HG02623 (cell line): ENCODE results near the gene ZFAND3.

Experiments used
- ATAC-seq: cut with Tn5 transposase; IDR thresholded peaks from one replicate; pipeline ENCODE4 v1.9.1; 2021; ENCODE audit warnings: moderate library complexity; ENCODE audit not compliant: unreplicated experiment

ZFAND3 gene

DNA sequence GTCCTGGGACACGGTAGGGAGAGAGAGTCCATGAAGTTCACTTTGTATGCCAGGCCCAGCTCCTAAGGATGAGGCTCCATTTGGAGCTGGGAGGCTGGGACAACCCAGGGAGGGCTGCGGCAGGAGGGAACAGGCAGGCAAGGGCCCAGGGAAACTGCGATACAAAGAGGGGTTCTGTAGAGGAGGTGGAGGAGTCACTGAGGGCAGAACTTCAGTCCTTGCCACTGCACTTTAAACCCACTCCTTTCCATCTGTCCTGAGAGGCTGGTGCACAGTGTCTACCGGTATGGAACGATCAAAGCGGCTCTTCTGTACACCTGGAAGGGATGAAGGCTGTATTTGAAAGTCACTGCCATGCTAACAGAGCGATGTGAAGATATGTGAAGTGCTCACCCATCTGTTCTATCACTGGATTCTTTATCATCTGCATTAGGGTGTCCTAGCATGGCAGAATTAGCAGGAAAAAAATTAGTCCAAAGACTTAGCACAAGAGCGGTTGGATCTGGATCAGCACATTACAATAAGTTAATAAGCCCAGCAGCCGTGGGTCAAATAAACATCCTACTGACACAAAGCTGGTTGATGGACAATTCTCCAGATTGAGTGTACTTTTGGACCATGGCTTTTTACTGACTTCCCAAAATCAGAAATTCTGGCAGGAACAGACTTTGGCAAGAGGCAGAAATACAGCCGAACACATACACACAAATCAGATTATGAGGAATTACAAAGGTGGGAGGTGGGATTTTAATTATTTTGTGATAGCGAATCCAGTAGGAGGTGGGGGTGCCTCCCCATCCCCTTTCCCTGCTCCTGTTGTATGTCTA is 20.9 kb upstream of the ZFAND3 start:
- no peak for ATAC-seq

GRCh38 chr6:37799263-37799644 is 20.3 kb upstream of the ZFAND3 start:
- ATAC-seq: no peak

DNA sequence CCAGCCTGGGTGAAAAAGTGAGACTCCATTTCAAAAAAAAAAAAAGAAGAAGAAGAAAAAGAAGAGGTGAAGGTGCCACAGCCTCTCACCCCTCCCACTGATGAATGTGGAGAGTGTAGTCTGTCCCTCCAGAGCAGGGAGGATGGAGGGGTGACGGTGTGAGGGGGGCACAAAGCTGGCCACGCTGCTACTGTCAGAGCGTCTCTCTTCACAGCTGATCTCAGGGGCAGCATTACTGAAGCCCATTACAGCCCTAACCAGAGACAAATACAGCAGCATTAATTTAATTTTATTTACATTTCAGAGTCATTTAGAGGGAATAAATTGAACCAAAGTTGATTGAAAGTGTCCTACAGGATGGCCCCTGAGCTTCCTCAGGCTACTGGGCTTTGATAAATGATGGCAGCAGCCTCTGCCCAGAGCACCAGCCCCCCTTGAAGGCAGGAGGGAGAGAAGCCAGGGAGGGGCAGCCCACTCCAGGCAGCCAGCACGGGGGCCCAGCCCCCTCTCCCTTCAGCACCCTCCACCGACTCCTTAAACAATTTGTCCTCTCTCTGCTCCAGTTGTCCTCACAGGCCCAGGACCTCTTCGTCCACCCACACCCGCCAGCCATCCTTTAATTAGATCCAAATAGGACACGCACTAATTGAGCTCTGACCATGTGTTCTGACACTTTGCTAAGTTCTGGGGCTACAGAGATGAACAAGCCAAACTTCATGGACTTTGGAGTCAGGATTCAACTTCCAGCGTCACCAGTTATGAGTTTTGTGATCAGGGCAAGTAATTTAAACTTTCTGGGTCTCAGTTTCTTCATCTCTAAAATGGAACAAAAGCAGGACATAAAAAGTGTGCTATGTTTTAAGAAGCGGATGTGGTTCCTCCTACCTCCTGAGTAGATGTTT is 18.6 kb upstream of the ZFAND3 start:
- no peak for ATAC-seq

- ATAC-seq: no peak
These were observed 18.0 kb upstream of the ZFAND3 start for GRCh38 chr6:37801605-37801940.

- ATAC-seq: no peak
These were observed 16.7 kb upstream of the ZFAND3 start for GRCh38 chr6:37802810-37803209.

GRCh38 chr6:37804586-37804985 is 14.9 kb upstream of the ZFAND3 start:
- no peak for ATAC-seq

DNA sequence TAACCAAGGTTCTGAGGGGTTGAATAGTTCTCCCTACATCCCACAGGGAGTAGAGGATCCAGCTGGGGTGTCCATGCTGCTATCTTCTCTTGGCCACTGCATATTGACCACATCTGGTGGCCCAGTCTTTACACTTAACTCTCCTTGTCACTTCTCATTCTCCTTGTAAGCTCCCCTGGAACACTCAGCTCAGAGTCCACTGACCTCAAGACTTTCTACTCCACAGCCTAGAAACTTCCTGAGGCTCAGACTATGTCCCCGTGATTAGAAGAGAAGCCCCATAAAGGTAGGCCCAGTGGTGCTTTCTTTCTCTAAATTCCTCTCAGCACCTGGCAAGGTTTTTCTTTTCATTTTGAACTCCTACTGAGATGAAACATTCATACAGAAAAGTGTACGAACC is 13.3 kb upstream of the ZFAND3 start:
- no peak for ATAC-seq

GRCh38 chr6:37807656-37808055 is 11.9 kb upstream of the ZFAND3 start:
- ATAC-seq: no peak

- no peak for ATAC-seq
These were observed 10.4 kb upstream of the ZFAND3 start for GRCh38 chr6:37809197-37809543.

DNA sequence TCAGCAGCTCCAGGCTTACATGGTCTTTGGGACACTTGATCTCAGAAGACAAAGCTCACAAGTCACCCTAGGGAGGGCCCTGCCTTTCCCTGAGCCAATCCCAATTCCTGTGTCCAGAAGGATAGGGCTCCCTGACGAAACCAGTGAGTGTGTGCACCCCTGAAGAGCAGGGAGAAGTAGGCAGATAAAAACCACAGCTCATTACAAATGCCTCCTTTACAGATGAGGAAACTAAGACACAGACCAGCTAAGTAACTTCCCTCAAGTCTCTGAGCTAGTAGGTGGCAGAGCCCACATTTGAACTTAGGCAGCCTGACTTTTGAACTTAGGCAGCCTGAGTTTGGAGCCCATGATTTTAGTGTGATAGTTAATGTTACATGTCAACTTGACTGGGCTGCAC is 6.7 kb upstream of the ZFAND3 start:
- ATAC-seq: no peak

GRCh38 chr6:37814374-37814773 is 5.2 kb upstream of the ZFAND3 start:
- ATAC-seq: no peak

GRCh38 chr6:37816599-37817375 is 2.7 kb upstream of the ZFAND3 start:
- ATAC-seq: no peak

DNA sequence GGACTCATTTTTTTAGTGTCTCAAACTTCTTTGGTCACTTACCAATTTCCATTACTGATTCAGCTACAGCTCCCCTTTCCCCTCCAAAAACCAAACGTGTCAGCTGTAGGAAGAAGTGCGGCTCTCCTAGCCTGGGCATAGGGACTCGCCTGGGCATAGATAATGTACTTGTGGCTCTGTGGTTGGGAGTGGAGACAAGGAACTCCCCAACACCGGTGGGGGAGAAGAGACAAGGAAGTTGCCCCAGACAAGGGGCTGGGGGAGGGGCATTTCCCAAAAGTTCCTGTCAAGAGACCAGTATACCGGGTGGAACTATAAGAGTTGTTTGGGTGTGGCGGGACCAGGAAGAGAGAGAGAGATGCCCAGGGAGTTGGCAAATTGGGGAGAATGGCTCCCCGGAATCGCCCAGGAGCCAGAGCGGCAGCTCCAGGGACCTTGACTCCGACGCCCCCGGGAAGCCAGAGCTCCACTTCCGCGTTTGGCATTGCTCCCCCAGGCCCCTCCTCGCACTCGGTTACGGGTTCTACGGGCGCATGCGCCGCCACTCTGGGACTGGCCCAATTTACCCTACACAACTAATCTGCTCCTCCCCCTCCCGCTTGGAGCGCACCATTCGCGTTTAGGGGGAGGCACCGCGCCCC is 871 bp upstream of the ZFAND3 start:
- ATAC-seq: peak; percentile 65

- ATAC-seq: no peak
These were observed 533 bp downstream of the ZFAND3 start for GRCh38 chr6:37819802-37820717.

GRCh38 chr6:37820718-37821079 is 1.2 kb downstream of the ZFAND3 start:
- no peak for ATAC-seq

DNA sequence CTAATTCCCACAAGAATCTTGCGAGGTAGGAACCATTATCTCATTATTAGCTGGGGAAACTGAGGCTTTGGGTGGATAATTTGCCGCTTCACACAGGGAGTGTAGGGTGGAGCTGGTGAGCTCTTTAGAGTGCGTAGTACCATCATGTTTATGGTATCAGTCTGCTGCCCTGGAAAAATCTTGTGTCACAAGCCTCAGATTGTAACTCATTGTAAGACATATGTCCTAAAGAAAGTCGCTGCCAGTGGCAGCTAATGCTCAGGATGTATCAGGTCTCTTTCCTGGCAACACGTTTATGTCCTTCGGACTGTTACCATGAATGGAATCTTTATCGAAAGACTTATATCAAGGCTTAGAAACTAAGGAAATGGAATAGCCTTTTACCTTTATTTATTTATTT is 1.9 kb downstream of the ZFAND3 start:
- ATAC-seq: no peak

GRCh38 chr6:37822851-37823682 is 3.5 kb downstream of the ZFAND3 start:
- no peak for ATAC-seq

GRCh38 chr6:37824170-37824569 is 4.6 kb downstream of the ZFAND3 start:
- ATAC-seq: no peak

DNA sequence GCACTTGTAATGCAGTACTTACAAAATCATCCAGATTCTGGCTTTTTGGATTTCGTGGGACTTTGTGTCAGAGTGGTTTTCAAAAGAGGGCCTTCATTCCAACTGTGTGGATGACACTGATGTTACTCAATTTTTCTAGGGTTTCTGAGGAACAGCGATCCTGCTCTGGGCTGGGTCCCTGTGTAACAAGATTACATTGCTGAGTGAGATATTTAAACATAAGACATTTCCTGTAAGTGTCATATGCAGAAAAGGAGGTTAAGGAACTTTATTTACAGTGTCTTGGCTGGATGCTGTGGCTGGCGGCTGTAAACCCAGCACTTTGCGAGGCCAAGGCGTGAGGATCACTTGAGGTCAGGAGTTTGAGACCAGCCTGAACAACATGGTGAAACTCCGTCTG is 6.7 kb downstream of the ZFAND3 start:
- no peak for ATAC-seq
